Fibroblast of skin of right quadriceps (primary cell): ENCODE data around the gene PNP.

Experiments used
- DNase-seq: peaks from one replicate; pipeline ENCODE4 v3.0.0-alpha.2; 2013

PNP gene

GRCh38 chr14:20455355-20456300 lies 13.6 kb upstream of the PNP start:
- peak; percentile 15 for DNase-seq

DNA sequence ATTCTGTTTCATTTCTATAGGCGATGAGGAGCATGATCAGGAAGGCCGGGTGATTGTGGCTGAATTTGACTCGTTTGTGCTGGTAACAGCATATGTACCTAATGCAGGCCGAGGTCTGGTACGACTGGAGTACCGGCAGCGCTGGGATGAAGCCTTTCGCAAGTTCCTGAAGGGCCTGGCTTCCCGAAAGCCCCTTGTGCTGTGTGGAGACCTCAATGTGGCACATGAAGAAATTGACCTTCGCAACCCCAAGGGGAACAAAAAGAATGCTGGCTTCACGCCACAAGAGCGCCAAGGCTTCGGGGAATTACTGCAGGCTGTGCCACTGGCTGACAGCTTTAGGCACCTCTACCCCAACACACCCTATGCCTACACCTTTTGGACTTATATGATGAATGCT lies 12.2 kb upstream of the PNP start:
- DNase-seq, result no peak

GRCh38 chr14:20458031-20458789 lies 11.0 kb upstream of the PNP start:
- no peak for DNase-seq

DNA sequence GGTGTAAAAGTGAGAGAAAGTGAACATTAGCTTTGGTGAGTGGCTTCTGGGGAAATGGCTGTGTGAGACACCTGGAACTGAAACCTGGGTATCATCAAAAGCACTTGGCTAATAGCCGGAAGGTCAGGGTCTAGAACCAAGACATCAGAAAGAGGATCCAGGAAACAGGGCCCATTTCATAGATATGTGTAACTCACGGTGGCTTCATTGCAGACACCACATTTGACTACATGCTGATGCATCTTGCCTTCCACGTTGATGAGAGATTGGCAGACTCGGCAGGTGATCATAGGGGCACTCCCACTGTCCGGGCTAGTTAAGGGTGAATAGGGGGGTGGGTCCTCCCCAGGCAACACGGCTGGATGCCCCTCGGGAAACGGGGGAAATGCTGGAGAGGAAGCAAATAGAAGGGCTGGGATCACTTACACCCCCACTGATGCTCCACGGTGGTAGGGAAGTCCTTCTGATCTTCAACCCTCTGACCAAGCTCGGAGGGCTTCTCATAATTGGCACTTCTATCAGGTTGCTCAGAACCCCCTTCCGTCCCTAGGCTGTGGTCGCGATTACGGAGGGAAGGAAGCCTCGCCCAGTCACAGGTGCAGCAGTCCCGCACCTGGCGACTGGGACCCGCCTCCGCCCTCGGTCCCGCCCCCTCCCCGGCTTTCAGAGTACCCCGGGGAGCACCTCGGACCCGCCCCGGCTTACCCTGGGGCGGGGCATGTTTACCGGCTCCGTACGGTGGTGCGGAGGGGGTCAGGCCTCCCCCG lies 8.6 kb upstream of the PNP start:
- no peak for DNase-seq

DNA sequence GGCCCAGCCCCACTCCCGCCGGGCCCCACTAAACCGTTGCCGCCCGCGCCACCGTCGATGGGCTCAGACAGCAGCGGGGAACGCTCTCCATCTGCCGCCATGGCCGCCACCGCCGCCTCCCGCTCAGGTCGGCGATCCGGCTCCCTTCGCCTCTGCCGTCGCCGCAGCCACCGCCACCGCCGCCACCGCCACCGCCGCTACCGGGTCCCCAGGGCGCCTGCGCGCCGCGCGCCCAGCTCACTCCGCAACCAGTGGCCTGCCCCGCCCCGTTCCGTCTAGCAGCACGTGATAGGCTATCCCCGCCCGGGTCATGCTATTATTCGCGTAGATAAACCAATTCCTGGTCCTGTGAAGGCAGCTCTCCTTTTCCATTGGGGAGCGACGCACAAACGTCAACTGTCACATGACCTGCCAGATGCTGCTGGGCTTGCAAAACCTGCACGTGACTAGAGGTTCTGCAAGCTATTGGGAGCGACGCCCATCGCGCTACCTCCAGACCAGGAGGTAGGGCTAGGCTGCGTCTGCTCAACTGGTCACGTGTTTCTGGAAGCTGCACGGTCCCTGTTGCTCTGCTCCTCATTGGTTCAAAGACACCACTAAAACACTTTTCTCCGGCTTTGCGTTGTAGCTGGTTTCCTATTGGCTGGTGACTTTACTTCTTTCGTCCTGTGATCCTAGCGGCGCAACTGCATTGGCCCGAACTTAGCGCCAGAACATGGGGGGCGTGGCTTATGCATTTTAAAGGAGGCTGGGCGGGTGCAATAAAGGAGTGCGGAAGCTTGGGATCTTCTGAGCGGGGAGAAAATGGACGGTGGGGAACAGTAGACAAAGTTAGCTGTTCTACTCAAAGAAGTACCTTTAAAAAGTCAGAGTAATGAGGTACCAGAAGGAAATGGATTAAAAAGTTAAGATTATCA lies 7.7 kb upstream of the PNP start, which contains the start of gene PIP4P1:
PIP4P1 (minus strand) TSS at position 210 of the 917 bp plus-strand sequence; CDS start at position 101, 109 bp downstream.
- peak; percentile 100 for DNase-seq

DNA sequence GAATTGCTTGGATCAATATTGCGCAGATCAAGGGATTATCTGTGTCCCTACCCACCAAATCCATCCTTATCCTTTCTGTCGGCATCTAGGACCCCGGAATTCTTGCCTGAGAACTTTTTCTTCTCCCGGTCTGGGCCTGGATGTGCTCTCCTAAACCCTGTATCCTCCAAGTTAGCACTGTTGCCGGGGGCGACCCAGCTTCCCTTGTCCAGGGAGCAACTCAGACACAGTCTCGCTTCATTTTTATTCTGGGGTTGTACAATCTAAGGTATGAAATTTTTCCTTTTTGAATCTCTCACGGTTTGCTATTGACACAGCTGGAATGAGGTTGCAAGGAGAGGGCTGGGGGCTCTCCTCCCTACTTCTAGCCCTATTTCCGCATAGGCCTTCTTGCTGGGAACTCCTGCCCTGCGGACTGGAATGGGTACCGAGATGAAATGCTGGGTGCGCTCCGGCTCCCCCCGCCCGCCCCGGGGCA lies 403 bp upstream of the PNP start:
- DNase-seq, result no peak

GRCh38 chr14:20469890-20470602 lies 840 bp downstream of the PNP start:
- DNase-seq, result peak; percentile 70

- no peak for DNase-seq
Observed at GRCh38 chr14:20470603-20470901, 1.3 kb downstream of the PNP start.

DNA sequence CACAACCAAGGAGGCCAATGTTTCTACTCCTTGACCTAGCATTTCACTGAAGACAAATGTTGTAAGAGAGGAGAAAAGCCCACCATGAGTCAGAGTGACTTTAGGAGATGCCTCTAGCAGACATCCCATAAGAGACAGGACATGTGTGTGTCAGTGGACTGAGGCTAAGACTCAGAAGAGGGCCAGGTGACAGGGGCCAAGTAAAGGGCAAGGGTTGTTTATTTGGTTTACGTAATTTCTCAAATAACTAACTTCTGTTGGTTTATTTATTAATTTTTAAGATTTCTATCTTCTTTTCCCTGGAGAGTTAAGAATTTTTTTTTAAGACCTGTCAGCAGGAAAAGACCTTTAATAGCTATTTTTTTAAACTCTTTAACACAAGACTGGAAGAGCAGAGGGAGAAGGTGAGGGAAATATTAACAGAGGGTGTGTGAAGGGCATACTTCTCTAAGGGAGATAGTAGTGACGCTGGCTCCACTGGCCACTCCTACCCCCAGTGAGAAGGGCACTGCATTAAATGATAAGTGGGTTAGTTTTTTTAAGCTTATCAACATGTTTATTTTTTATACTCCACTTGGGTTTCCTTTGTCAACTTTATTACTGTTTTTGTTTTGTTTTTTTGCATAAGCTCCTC lies 3.4 kb downstream of the PNP start:
- no peak for DNase-seq

DNA sequence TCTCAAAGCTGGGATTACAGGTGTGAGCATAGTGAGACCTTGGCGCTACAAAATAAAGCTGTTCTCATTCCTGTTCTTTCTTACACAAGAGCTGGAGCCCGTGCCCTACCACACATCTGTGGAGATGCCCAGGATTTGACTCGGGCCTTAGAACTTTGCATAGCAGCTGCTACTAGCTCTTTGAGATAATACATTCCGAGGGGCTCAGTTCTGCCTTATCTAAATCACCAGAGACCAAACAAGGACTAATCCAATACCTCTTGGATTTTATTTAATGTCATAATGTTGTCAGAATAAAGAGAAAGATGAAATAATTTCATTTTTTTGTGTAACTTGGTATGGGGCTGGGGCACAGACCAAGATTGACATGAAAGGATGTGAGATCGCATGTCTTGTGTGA lies 7.6 kb downstream of the PNP start:
- no peak for DNase-seq

DNA sequence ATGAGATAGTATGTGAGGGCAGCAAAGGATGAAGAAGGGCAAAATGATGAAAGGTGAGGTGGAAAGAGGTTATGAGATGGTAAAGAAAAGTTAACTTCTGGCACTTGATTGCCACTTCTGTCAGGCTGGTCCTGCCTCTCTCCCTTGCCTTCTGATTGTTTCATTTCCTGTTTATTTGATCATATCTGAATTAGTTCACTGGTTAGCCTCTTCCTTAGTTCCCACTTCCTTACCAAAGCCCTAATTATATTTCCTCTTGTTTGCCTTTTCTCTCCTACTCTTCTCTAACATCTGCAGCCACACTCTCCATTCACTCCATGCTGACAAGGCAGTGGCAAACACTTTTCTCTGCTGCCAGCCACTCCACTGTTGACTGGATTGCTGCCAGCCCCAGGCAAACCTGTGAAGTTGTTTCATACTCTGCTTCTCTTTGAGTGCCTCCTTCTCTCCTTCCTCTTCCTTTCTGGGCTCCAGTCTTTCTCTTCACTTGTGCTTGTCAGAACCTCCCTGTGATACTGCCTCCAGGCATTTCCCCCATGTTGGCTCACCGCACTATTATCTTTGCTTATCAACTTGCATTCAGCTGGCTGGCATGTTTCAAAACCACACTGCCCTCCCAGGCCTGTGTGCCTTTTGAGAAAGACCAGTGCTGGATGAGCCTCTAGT lies 8.1 kb downstream of the PNP start:
- DNase-seq, result no peak

DNA sequence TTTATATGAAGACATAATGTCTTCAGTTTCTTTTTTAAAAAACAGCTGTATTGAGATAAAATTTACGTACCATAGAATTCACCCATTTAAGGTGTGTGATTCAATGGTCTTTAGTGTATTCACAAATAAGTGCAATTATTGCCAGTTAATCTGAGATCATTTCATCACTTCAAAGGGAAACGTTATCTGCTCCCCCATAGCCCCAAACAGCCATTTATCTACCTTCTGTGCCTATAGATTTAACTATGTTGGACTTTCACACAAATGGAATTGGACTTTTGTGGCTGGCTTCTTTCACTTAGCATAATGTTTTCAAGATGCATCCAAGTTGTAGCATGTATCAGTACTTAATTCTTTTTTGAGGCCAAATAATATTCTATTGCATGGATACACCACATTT lies 9.7 kb downstream of the PNP start:
- no peak for DNase-seq

DNA sequence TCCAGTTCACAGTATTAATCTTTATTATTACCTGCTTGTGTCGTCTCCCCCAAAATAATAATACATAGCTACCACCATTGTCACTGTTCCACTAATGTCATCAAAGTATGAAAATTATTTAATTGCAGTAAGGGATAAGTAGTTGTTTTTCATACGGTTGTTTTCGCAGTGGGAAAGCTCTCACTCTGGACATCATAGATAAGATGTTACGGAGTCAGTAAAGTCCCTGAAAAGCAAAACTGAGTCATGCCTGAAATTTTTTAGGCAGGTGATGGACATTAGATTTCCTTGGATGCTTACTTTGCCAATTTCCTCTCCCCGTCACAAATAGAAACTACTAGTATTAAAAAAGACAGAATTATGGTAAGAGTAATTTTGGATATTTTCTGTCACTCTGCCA lies 13.2 kb downstream of the PNP start:
- no peak for DNase-seq

GRCh38 chr14:20485900-20486299 lies 16.7 kb downstream of the PNP start:
- no peak for DNase-seq

- DNase-seq, result no peak
Observed at GRCh38 chr14:20486684-20487395, 17.6 kb downstream of the PNP start.

- DNase-seq, result no peak
Observed at GRCh38 chr14:20487396-20487725, 18.2 kb downstream of the PNP start.

DNA sequence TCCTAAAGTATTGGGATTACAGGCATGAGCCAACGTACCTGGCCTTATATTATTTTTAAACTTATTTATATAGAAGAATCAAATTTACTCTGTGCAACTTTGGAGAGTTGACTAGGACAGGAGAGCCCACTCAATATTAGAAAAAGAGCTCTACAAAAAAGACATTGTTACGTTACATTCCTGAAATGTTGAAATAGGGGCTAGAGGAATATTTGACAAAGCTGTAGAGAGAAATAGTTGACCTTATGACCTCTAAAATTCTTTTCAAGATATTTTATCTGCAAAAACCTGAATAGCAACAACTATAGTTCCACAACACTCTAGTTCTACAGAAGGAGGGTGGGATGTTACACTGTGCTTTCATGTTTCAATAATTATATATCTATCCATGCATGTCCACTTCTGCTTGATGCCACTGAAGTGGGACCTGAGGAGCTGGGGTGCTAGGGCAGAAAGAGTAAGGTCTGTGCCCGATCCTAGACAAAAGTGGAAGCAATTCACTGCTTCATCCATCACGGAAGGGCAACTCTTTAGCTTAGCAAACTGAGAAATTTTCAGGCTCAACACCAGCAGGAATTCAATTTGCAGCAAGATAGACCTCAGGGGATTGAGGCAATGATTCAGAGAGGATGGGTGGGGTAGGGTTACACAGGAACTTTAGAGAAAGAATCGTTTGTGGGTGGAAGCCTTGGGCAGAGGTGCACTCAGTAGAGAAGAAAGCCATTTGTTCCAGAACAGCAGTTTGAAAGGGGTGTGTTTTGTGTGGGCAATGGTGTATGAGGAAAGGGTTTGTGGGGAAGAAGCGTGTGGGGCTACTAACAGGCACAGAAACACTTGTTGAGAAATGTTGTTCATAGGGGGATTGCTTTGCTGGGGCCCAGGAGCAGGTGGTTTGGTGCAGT lies 20.1 kb downstream of the PNP start:
- peak; percentile 7 for DNase-seq

GRCh38 chr14:20490563-20490962 lies 21.4 kb downstream of the PNP start:
- no peak for DNase-seq

DNA sequence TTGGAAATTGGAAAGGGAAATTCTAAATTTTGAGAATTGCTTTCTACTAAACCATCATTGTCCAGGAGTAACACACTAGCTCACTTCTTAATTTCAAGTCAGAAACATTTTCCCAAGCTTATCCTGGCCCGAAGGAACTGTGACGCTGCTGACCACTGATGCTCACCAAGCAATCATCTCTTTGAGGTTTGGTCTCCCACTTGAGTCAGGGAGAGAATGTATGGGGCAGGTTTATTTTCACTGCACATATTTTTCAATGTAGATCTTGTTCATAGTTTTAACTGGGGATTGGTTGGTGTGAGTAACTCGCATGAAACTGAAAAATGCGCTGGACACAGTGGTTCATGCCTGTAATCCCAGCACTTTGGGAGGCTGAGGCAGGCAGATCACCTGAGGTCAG lies 23.3 kb downstream of the PNP start:
- DNase-seq, result no peak
